ENCODE data around the gene CGB1.
"Not testable (repeated sequence)": the region's sequence is repeated elsewhere in the genome, so short reads cannot be mapped to it uniquely, and the experiment has no call there.

The CGB1 gene

DNA sequence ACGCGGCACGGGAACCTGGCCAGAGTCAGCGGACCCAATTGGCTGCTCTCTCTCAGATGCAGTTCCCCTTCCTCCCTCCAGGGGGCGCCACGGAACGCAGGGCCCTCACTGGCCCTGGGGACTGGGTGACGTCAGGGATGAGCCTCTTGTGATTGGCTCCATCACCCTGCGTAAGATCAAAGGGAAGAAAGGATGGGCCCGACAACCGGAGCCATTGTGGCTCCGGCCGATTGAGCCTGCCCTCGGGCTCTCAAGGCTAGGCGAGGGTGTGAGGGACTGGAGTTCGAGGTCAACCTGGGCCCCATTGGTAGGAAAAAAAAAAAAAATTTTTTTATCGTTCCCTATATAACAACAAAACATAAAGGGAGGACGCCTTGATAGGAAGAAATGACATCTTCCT is at the start of gene CGB1:
CGB1 (minus strand) TSS at position 81 of the 400 bp plus-strand sequence. CDS start 184 bp downstream, outside the sequence.
- H3K36me3 ChIP-seq (ENCODE audit: low read depth); H3K27ac ChIP-seq (ENCODE audit: poor library complexity, severe bottlenecking); DNase-seq (ENCODE audit: low spot score); H3K4me3 ChIP-seq (ENCODE audit: severe bottlenecking); H3K27me3 ChIP-seq (ENCODE audit: insufficient read depth, poor library complexity, severe bottlenecking); H3K9me3 ChIP-seq (ENCODE audit: severe bottlenecking); ATAC-seq (ENCODE audit: low read depth); H3K4me1 ChIP-seq (ENCODE audit: insufficient read depth, poor library complexity, severe bottlenecking): not testable (repeated sequence)
- TF ChIP-seq, protein P1, sequence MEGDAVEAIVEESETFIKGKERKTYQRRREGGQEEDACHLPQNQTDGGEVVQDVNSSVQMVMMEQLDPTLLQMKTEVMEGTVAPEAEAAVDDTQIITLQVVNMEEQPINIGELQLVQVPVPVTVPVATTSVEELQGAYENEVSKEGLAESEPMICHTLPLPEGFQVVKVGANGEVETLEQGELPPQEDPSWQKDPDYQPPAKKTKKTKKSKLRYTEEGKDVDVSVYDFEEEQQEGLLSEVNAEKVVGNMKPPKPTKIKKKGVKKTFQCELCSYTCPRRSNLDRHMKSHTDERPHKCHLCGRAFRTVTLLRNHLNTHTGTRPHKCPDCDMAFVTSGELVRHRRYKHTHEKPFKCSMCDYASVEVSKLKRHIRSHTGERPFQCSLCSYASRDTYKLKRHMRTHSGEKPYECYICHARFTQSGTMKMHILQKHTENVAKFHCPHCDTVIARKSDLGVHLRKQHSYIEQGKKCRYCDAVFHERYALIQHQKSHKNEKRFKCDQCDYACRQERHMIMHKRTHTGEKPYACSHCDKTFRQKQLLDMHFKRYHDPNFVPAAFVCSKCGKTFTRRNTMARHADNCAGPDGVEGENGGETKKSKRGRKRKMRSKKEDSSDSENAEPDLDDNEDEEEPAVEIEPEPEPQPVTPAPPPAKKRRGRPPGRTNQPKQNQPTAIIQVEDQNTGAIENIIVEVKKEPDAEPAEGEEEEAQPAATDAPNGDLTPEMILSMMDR (IDR thresholded peaks at IDR 0.05; ENCODE audit: poor library complexity, severe bottlenecking) = peak; percentile 35

- peak overlapping the region; percentile 51 for H3K27ac ChIP-seq (ENCODE audit: poor library complexity, severe bottlenecking)
- H3K9me3 ChIP-seq (ENCODE audit: severe bottlenecking) = no peaks in the 10 kb centered on the region
- no peak for DNase-seq (ENCODE audit: low spot score)
- TF ChIP-seq, protein P1 (IDR thresholded peaks at IDR 0.05; ENCODE audit: poor library complexity, severe bottlenecking) = no peak
- peaks cover 3% of the 10 kb centered on the region for H3K4me1 ChIP-seq (ENCODE audit: insufficient read depth, poor library complexity, severe bottlenecking)
- H3K27me3 ChIP-seq (ENCODE audit: insufficient read depth, poor library complexity, severe bottlenecking) = no peaks in the 10 kb centered on the region
- no peak for ATAC-seq (ENCODE audit: low read depth)
- peaks cover 50% of the 10 kb centered on the region for H3K36me3 ChIP-seq (ENCODE audit: low read depth)
- H3K4me3 ChIP-seq (ENCODE audit: severe bottlenecking) = peak overlapping the region; percentile 73
These were observed 49.6 kb upstream of the CGB1 start for GRCh38 chr19:49086296-49086695.

DNA sequence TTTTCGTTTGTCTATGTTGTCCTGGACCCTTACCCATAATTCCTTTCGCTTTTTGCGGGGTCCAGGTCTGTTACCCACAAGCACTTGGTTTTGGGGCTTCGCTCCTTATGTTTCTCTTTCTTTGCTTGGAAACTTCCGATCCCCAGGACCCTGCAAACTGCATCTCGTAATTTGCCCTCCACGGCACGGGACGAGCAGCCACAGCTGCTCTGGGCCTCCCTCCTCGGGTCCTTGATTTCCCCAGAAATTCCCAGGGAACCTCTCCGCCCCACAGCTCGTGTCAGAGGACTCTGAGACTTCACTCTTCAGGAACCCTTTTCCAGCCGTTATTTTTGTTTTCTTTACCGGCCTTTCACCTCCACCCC is 49.2 kb upstream of the CGB1 start:
- no peak for ATAC-seq (ENCODE audit: low read depth)
- Histone ChIP-seq H3K36me3 (ENCODE audit: low read depth) (peaks cover 45% of the 10 kb centered on the region), H3K27me3 (ENCODE audit: insufficient read depth, poor library complexity, severe bottlenecking) (no peaks in the 10 kb centered on the region), H3K9me3 (ENCODE audit: severe bottlenecking) (no peaks in the 10 kb centered on the region), H3K27ac (ENCODE audit: poor library complexity, severe bottlenecking) (peak overlapping the region; percentile 51), H3K4me3 (ENCODE audit: severe bottlenecking) (peak overlapping the region; percentile 73), H3K4me1 (ENCODE audit: insufficient read depth, poor library complexity, severe bottlenecking) (peaks cover 3% of the 10 kb centered on the region)
- TF ChIP-seq, protein P1 (IDR thresholded peaks at IDR 0.05; ENCODE audit: poor library complexity, severe bottlenecking) = no peak
- DNase-seq (ENCODE audit: low spot score) = no peak

- no peaks in the 10 kb centered on the region for H3K27me3 ChIP-seq (ENCODE audit: insufficient read depth, poor library complexity, severe bottlenecking)
- TF ChIP-seq, protein P1 (IDR thresholded peaks at IDR 0.05; ENCODE audit: poor library complexity, severe bottlenecking) = no peak
- no peaks in the 10 kb centered on the region for H3K9me3 ChIP-seq (ENCODE audit: severe bottlenecking)
- H3K27ac ChIP-seq (ENCODE audit: poor library complexity, severe bottlenecking) = peak within 1 kb of the TSS; percentile 51
- peaks cover 39% of the 10 kb centered on the region for H3K36me3 ChIP-seq (ENCODE audit: low read depth)
- H3K4me1 ChIP-seq (ENCODE audit: insufficient read depth, poor library complexity, severe bottlenecking) = peaks cover 3% of the 10 kb centered on the region
- ATAC-seq (ENCODE audit: low read depth) (peak; percentile 93), DNase-seq (ENCODE audit: low spot score) (peak; percentile 98)
- peak within 1 kb of the TSS; percentile 73 for H3K4me3 ChIP-seq (ENCODE audit: severe bottlenecking)
These were observed 48.5 kb upstream of the CGB1 start, which contains the start of gene SNRNP70 for GRCh38 chr19:49085020-49085867. TSS of gene SNRNP70 (plus strand) at chr19:49085451. CDS start at chr19:49086415, 964 bp downstream.

All from RWPE2 (cell line).